CD4-positive, alpha-beta T cell treated with Interferon gamma for 1 hour (primary cell): ENCODE results near the gene CD24.
"Not testable (repeated sequence)": the region's sequence is repeated elsewhere in the genome, so short reads cannot be mapped to it uniquely, and the experiment has no call there.

ENCODE experiments used
- DNase-seq: peaks from one replicate; pipeline ENCODE4 v3.0.0-alpha.2; 2020

The CD24 gene, protein sequence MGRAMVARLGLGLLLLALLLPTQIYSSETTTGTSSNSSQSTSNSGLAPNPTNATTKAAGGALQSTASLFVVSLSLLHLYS

DNA sequence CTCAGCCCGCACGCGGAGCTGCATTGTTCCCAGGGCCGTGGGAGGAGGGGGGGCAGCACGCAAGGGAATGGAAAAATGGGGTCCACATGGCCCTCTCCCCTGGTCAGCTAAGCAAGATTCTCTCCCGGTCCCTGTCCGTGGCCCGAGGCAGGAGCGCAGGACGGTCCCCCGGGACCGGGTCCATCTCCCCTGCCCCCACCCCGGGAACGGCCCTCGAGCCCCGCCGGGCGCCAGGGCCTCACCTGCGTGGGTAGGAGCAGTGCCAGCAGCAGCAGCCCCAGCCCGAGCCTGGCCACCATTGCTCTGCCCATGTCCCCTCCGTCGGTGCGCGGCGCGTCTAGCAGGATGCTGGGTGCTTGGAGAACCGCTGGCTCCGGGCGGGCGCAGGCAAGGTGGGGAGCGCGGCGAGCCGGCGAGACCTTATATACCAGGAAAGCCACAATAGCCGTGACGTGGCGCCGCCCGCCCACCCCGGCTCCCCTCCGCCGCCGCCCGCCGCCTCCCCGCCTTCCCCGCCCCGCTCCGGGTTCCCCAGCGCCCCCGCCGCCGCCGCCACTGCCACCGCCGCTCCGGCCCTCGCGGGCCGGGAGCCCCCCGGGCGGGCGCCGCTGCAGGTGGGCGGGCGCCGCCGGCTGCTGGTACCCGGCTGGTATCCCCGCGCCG lies at the start of gene CD24:
TSS of gene CD24 (minus strand) at position 394 of the 663 bp plus-strand sequence. CDS start at position 311, 83 bp downstream.
- DNase-seq = peak; percentile 64

DNA sequence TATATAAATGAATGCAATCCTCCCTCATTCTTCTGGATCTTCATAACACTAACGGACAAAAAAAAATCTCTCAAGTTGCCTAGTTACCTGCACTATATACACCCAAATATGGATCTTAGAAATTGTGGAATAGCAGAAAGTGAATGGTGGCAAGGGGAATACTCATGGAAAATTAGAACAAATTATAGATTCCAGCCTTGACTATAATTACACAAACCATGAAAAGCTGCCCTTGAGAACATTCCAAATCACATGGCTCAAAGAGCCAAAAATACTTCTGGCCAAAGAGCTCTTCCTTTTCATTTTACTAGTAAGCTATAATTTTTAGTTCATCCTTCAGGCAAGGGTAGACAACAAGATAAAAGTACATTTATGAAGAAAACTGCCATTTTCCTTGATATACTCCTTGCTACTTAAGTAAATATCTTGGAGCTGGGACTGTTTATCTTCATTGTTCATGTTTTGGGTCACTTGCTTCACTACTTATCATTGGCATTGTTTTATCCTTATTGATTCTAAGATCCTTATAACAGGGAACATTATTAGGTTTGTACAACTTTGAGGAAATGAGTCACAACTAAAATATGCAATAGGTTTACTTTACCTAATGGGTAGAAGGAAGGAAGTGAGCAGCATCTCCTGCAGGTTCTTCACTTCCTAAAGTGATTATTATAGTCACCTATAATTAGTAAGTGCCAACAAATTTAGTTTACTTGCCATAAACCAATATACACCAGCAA lies 47.1 kb upstream of the CD24 start:
- no peak for DNase-seq

DNA sequence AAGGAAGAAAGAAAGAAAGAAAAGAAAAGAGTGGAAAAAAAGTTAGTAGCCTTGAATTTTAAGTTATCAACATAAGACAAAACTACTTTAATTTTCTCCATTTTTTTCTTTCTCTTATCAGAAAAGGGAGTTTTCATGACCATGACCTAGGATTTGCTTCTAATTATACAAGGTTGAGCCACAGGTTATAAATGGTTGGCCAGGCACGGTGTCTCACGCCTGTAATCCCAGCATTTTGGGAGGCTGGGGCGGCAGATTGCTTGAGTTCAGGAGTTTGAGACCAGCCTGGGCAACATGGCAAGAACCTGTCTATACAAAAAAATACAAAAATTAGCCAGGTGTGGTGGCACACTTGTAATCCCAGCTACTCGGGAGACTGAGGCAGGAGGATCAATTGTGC lies 45.7 kb upstream of the CD24 start:
- DNase-seq = no peak

DNA sequence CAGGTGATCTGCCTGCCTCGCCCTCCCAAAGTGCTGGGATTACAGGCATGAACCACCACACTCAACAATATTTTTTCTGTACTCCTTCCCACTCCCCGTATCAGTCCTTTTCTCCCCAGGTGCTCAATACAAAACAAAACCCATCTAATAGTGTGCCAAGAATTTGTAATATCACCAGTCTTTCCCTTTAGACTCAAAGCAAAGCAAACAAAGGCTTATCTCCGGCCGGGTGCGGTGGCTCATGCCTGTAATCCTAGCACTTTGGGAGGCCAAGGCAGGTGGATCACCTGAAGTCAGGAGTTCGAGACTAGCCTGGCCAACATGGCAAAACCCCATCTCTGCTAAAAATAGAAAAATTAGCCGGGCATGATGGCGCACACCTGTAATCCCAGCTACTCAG lies 45.1 kb upstream of the CD24 start:
- DNase-seq = not testable (repeated sequence)

DNA sequence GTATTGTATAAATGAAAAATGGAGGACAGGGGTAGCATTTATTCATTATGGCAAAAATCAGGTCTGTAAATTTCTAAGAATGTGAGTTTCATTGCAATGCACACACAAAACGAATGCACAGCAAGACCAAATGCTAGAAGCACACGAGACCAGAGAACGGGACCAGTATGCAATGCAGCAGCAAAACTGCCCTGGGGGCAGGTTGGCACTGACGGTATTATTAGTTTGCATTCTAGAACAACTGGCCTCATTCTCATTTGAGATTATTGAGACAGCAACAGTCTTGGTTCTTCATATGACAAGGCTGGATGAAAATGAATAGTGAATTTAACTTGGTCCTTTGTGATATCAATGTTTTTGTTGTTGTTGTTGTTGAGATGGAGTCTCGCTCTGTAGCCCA lies 44.5 kb upstream of the CD24 start:
- no peak for DNase-seq

DNA sequence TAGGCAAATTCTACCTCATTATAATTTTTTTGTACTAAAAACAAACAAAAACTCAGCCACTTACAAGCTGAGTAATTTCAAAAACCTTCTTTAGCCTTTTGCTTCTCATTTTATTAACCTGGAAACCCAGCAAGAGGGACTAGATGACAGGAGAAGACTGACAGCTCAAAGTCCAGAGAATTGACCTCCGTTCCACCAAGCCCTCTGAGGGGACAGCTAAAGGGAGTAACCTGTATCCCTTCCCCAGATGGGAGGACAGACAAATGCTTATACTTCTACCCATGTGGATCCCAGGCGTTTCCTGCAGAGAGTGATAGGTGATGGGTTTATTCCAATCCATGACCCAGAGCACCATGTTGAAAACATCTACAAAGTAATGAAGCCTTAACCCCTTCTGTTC lies 35.0 kb upstream of the CD24 start:
- DNase-seq = no peak

DNA sequence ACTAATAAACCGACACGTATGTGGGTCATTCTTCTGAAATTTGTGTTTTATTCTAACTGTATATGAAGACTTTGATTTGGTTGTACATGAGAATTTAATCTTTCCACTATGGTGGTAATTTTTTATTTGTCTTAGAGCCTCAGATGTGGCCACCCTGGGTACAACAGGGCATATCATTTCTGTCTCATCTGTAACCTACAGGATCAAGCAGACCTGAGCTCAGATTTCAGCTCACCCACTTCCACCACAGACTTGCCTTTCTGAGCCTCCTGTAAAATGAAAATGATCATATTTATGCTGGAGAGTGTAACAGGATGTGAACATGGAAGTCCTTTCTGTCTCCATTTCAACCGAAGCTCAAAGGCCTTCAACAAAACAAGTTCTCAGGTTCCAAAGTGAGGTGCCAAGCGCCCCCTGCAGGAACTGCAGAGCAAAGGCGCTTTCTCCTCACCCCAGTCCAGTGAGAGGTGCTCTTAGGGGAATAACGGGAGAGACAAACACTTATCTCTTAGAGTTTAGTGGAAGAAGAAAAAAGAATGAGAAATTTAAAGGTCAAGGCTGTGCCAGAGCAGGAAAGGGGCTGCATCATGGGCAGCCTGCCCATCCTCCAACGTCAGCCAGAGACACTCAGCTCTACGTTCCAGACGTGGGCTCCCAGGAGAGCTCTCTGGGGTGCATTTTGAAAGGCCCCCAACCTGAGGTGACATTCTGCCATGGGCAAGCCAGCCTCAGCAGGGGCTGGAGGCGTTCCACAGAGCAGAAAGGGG lies 23.0 kb upstream of the CD24 start:
- peak; percentile 33 for DNase-seq

DNA sequence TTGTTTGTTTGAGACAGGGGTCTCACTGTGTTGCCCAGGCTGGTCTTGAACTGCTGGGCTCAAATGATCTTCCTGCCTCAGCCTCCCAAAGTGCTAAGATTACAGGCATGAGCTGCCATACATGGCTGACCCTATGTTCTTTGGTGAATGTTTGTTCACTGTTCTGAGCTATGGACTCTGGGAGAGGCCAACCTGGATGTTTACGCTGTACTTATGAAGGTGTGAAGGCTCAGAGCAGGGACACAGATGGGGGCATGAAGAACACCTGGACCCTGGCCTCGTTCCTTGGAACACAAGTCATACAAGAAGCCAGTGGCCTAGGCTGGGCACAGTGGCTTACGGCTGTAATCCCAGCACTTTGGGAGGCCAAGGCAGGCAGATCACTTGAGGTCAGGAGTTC lies 21.1 kb upstream of the CD24 start:
- no peak for DNase-seq

DNA sequence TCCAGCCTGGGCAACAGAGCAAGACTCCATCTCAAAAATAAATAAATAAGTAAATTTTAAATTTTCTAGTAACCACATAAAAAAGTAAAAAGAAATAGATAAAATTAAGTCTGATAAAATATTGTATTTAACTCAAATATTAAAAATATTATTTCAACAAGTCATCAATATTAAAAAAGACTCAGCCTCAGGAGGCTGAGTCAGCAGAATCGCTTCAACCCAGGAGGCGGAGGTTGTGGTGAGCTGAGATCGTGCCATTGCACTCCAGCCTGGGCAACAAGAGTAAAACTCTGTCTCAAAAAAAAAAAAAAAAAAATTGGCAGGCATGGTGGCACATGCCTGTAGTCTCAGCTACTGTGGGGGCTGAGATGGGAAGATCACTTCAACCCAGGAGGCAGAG lies 15.2 kb upstream of the CD24 start:
- DNase-seq = not testable (repeated sequence)

DNA sequence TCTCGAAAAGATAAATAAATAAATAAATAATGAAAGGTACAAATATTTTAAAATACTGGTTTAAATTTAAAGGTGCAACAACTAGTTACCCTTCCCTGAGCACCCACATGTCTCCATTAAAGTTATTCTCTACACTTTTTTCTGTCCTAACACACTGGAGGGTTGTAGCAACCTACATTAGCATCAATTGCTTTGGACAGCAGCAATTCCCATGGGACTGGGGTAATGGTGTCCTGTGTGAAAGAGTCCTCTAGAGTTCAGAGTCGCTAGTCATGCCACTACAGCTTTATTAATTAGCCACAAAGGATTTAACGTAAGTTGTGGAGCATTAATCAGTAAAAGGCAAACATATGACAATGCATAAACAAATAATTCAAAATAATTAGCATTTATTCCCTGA lies 14.1 kb upstream of the CD24 start:
- no peak for DNase-seq

DNA sequence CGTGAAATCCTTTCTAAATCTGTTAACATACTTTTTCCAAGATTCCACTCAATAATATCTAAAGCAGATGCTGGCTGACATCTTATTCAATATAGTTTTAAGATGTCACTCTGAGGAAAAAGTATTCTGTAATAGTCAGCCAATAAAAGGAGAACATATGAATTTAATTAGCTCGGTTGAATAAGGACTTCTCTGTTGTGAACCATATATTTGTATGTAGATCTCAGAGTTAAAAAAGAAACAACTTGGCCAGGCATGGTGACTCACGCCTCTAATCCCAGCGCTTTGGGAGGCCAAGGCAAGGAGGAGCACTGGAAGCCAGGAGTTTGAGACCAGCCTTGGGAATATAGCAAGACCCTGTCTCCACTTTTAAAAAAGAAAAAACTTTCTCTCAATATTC lies 7.4 kb upstream of the CD24 start:
- DNase-seq = no peak

DNA sequence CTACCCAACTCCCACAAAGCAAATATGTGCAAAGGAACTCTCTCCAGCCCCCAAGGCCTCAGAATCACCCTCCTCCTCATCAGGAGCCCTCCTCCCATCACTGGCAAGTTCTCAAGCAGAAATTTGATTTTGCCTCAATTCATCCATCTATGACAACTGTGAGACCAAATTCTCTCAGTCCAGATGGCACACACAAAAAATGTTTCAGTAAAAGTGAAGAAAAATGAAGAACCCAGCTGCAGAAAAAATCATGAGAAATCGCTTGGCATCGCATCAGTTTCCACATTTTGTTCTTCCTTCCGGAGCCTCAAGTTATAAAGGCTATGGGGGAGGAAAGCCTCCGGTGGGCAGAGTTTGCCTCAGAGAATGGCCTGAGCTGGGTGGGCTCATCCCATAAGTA lies 6.4 kb upstream of the CD24 start:
- no peak for DNase-seq

DNA sequence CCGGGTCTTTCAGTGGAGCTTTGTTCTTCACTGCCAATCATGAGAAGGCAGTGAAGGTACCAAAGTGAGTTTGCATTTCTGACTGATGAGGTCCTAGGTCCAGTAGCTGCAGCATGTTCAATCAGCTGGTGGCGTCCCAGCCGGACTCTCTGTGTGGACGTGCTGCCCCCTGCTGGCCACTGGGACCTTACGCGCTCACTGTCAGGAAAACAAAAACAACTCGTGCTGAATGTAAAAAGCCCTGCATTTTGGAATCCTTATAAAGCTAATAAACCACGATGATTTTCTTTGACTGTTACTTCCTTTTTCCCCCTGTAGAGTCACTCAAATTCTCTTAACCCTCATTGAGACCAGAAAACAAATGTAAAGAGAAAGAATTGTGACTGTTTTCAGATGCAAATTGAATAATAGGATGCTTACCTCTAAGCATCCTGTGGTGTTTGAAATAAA lies 4.9 kb upstream of the CD24 start:
- DNase-seq = peak; percentile 70

DNA sequence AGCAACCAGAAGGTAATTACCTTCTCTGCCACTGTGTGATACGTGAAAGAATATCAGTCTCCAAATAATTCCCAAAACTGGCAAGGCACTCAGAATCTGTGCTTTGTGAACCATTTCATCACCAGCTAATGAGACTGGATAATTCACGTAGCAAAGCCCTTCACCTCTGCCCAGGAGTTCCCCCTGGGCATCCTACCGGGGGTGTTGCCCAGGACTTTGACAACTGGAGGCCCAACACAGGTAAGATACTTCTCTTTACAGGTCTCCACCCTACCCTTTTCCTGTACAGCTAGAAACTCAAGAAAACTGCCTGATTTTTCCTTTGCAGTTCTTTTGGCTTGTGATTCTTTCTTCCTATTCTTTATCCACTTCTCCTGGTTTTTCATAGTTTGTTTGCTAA lies 2.7 kb upstream of the CD24 start:
- no peak for DNase-seq

DNA sequence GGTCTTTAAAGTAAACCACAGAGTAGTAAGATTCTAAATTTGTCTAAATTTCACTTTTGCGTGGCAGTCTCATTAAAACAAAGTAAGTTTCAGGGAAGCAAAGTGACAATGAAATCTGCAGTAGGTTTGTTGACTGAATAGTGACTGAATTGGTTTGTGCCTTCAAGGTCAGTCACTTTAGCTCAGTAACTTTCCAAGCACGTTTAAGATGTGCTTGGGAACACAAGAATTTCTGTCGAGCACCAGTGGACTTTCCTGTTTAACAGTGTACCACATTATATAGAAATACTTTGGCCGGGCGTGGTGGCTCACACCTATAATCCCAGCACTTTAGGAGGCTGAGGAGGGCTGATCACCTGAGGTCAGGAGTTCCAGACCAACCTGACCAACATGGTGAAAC lies 1.7 kb upstream of the CD24 start:
- DNase-seq = no peak

DNA sequence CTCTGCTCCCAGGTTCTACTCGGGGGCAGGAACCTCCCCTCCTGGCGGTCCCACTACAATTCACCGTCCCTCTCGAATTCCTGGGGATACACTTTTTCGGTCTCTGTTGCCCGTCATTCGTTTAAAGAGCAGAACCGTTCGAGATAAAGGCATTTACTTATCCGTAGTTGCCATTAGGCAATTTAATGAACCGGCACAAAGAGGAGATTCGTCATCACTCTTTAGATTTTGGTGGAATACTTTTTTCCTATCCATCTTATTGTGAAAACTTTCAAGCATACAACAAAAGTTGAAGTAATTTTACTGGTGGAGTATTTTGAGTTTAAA lies 1.2 kb upstream of the CD24 start:
- DNase-seq = no peak

DNA sequence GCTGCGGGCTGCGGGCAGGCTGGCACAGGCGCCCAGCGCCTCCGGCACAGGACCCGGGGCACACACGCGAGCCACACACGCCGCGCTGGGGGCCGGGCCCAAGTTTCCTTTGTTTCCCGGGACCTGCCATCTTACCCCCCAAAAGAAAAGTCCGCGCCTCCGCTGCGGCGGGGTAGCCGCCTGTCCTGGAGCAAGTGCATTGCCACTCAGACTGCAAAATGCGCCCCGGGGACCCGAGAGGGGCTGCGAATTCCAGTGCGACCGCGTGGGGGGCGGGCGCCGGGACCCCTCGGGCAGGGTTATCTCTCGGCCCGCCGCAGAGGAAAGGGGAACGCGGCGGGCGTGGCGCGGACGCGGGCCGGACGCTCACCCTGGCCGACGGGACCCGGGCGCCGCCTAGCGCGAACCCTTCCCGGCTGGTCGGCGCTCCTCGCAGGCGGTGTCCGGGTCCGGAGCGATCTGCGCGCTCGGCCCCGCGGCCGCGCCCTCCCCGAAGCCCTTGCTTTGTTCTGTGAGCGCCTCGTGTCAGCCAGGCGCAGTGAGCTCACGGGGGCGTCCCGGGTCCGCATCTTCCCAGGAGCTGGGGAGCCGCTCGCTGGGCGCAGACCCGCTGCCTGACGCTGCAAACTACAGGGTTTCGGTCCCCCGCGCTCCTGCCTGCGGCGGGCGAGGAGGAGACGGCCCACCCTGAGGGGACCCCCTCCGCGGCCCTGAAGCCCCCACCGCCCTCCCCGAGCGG lies 639 bp upstream of the CD24 start:
- DNase-seq = peak; percentile 24

DNA sequence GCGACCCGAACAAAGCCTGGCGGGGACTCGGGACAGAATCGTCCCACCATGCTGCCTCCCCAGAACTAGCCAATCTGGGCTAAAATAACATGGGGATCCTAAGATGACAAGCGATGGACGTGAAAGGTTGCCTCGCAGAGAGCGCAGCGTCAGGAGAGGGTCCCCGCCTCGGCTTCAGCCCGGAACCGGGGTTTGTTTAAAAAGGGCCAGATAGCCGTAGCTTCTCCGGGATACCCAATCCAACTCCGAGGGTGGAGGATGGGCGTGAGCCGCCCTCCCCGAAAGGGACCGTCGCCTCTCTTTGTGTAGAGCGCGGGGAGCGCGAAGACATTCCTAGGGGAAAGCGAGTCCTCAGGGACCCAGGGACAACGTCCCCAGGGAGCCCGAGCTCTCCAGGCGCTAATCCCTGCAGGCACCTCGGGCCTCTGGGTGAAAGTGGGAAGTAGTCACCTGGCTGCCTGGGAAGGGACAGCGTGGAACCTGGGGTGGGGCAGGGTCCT lies 643 bp downstream of the CD24 start:
- no peak for DNase-seq

DNA sequence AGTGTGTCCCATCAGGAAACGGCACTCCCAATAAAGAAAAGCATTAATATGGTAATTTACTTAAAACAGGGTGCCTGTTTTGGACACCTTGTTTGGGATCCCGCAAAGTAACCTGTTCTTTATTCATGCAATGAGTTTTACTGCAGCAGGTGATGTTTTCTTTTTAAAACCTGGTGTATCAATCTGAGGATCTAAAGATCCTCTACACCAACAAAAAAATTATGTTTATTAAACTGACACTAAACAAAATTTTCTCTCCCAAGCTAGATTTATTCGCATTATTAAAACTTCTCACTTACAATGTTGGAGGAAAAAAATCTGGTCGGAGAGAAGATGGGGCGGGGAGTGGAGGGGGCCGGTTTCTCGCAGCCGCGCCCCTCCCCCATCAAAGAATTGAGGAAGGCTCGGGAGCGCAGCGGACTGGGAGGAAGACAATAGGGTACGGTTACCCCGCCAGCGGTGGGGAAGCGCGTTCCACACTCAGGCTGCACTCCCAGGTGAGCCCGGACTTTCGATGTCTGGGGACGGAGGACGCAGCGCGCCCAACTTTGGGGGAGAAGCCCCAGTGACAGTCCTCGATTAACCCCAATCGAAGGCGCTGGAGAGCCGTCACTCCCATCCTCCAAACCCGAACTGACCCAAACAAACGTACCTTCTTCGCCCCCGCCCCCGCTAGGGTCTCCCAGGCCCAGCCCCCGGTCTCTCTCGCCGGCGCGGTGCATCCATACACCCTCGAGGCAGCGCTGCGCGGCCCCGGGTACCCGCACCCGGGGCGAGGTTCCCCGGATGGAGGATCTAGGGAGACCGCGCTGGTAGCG lies 1.3 kb downstream of the CD24 start:
- no peak for DNase-seq

DNA sequence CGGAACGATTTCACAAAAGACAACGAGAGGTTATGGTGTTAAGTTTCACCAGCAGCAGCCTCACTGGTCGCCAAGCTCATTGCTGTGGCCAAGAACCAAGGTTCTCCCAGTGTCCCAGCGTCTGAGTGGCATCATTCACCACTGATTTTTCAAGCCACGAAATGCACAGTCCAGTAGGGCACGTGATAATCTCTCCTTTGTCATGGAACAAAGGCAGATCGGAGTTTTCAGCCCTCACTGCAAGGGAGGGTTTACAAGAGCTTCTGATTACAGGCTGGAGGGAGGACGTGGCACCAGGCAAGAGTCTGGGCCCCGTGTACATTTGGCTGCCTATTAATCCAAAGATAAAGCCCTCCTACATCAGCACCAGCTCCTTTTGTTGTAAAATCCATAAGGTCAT lies 2.0 kb downstream of the CD24 start:
- DNase-seq = no peak

DNA sequence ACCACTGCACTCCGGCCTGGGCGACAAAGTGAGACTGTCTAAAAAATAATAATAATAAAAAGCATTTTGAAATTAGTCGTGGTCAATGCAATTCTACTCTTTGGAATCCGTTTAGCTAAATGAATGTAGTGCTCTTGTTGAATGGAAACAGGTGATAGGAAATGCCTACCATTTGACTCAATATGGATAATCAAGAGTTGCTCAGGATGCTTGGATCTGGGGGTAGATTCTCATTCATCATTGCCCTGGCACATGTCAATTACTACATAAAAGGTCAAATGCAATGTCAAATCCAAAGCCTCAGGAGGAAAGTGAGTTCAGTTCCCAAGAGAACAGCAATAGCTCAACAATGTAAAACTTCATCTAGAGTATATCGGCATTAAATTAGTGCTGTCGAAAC lies 3.8 kb downstream of the CD24 start:
- not testable (repeated sequence) for DNase-seq

DNA sequence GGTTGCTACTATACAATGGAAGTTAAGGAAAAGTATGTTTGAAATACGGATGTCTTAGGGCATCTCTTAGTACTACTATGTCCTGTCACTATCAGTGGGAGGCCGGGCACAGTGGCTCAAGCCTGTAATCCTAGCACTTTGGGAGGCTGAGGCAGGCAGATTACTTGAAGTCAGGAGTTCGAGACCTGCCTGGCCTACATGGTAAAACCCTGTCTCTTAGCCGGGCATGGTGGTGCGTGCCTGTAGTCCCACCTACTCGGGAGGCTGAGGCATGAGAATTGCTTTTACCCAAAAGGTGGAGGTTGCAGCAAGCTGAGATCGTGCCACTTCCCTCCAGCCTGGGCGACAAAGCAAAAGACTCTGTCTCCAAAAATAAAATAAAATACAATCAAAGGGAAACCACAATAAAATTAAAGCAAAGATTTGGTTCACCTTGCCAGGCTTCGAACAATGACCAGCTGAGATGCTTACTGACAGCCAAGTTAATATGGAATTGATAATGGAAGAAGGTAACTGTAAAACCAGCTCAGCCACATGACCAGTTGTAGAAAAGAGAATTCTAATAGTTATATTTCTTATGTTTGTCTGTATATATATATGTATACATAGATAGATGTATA lies 6.5 kb downstream of the CD24 start:
- DNase-seq = no peak
